Erythroblast (primary cell): ENCODE results near the gene DRC3.

Source experiments
- GATA1 ChIP-seq: IDR thresholded peaks from 2 replicates; pipeline ENCODE4 v1.6.1; 2011; ENCODE audit warnings: low read depth, mild to moderate bottlenecking, control low read depth, low read length, moderate library complexity
- POLR2A ChIP-seq: IDR thresholded peaks from 2 replicates; pipeline ENCODE4 v1.6.1; 2011; ENCODE audit warnings: mild to moderate bottlenecking, low read length

GRCh38 chr17:18038149-18038850 is 65.6 kb downstream of the DRC3 start:
- TF ChIP-seq POLR2A = no peak
- TF ChIP-seq GATA1 = no peak
